Heart left ventricle (tissue), 16 donors: ENCODE measurements around the gene SMLR1. TPM values are rescaled to one million over a fixed set of nuclear protein-coding genes. Genes with fewer than 3 reads are reported as not detected.

ENCODE experiments used
- ATAC-seq, 4 donors: fragments of 200-7000 bp; cut with Tn5 transposase; one replicate each; pipeline ENCODE4 v1.9.1; 2020 to 2022; ENCODE audit warnings: moderate library complexity in 4 of 4, mild to moderate bottlenecking in 3 of 4, moderate number of reproducible peaks in 1 of 4
- DNase-seq, 5 donors: peaks; one replicate each; pipeline ENCODE4 v3.0.0-alpha.2; 2020
- H3K27ac ChIP-seq, 12 donors: fragments of 200-600 bp; sonication (generic) in 4 of 12; one replicate each; pipeline versions ENCODE4 v1.5.0 to v1.8.0; 2016 to 2022; ENCODE audit warnings: mild to moderate bottlenecking in 2 of 12
- H3K27me3 ChIP-seq, 9 donors: fragments of 200-600 bp; sonication (generic) in 2 of 9; one replicate each; pipeline versions ENCODE4 v1.5.1 to v1.8.0; 2016 to 2022; ENCODE audit warnings: mild to moderate bottlenecking in 3 of 9
- H3K36me3 ChIP-seq, 9 donors: fragments of 200-600 bp; sonication (generic) in 2 of 9; one replicate each; pipeline versions ENCODE4 v1.5.0 to v1.8.0; 2018 to 2022; ENCODE audit warnings: mild to moderate bottlenecking in 2 of 9
- H3K4me1 ChIP-seq, 12 donors: fragments of 200-600 bp; sonication (generic) in 4 of 12; one replicate each; pipeline versions ENCODE4 v1.5.0 to v1.8.0; 2016 to 2022; ENCODE audit warnings: mild to moderate bottlenecking in 3 of 12
- H3K4me3 ChIP-seq, 12 donors: fragments of 200-600 bp; sonication (generic) in 4 of 12; one replicate each; pipeline versions ENCODE4 v1.5.0 to v1.8.0; 2017 to 2022; ENCODE audit warnings: mild to moderate bottlenecking in 9 of 12, moderate library complexity in 4 of 12
- H3K9me3 ChIP-seq, 12 donors: fragments of 200-600 bp; sonication (generic) in 4 of 12; one replicate each; pipeline versions ENCODE4 v1.5.0 to v1.8.0; 2016 to 2022; ENCODE audit warnings: mild to moderate bottlenecking in 1 of 12
- POLR2A ChIP-seq, 2 donors: fragments of 450-650 bp; IDR thresholded peaks; one replicate each; pipeline ENCODE4 v1.6.1; 2017; ENCODE audit warnings: antibody characterized with exemption in 2 of 2, mild to moderate bottlenecking in 2 of 2, moderate library complexity in 2 of 2
- WGBS, 4 donors: extraction: QIAGEN DNeasy Blood & Tissue Kit in 2 of 4; methylation state at CpG; one replicate each; pipeline versions ENCODE4 v1.1.5 to v1.1.7; 2013 to 2018; 5-methylcytosine and 5-hydroxymethylcytosine counted together
- intact Hi-C, 10 donors: fragments of 100-400 bp; cut with DNase I; formaldehyde crosslinking; loops; one replicate each; pipeline versions ENCODE4 v1.11.1 to v1.14.2; 2022
- polyA plus RNA-seq, 2 donors: library from polyadenylated mRNA; stranded (reverse); fragments of 200-250 nt; gene quantifications; one replicate each; pipeline ENCODE4 v1.2.3, GENCODE V29; 2013
- total RNA-seq, 9 donors: library from RNA; depleted of rRNA in 2 of 9; stranded (reverse); fragments of >200 nt in 2 of 9; fragmentation: NEBNext Ultra II Directional in 3 of 9; extraction: Animal tissue kit (Norgen Biotek cat#: 25700) in 3 of 9; gene quantifications; one replicate each; pipeline versions ENCODE4 v1.1.0 to v1.2.4, GENCODE V29; 2016 to 2023
- TF ChIP-seq, protein P1 (sequence below), 12 donors: fragments of 200-600 bp; sonication (generic) in 4 of 12; IDR thresholded peaks; one replicate each; pipeline versions ENCODE4 v1.5.0 to v1.8.0; 2018 to 2022; ENCODE audit warnings: antibody characterized with exemption in 12 of 12, mild to moderate bottlenecking in 5 of 12
- donor health status: ischemic (EF 13 %, LVEDD 7.1; RV severe dilation, severe dysfunction).
- donor health status: healthy with polysubstance abuse.
- donor health status: DM: no; HTN: yes; CAD: no.
- donor health status: DM: no; HTN: no; CAD: no.
- donor health status: ischemic (EF 25% LVEDD 6.9; RV normal size, moderate dysfunction).
- donor health status: ischemic (EF 25% LVEDD 5.7; RV mildly dilated, moderate dysfunction).
- donor health status: healthy.
- donor health status: DM: yes; HTN: yes; CAD: no.
- donor health status: ischemic (EF 35%, LVEDD 5.7; RV mildly dilated, moderate dysfunction).
- donor health status: nonischemic (EF 11% LVEDD 7.7; RV severe dilation, severe dysfunction).
- donor health status: DM: yes; HTN: yes; CAD: no.
- donor health status: PGD.
- donor health status: ischemic (EF 29% LVEDD 5.4; RV normal size, mild dysfunction).
- donor health status: nonischemic (EF 23%, LVEDD 6.1; RV moderate dilation, normal function).

Gene SMLR1
- total and polyA plus RNA-seq, 11 donors: not detected

GRCh38 chr6:130838951-130839350 lies 11.7 kb downstream of the SMLR1 start:
- no peak for DNase-seq
- Histone ChIP-seq H3K27ac (no peak overlapping the region), H3K4me3 (no peak overlapping the region), H3K36me3 (peaks cover 0 to 35% (median 3%) of the 10 kb centered on the region in 9 donors), H3K9me3 (no peaks in the 10 kb centered on the region), H3K27me3 (no peaks in the 10 kb centered on the region), H3K4me1 (peaks cover 0 to 22% (median 0%) of the 10 kb centered on the region in 12 donors)
- TF ChIP-seq, protein P1, sequence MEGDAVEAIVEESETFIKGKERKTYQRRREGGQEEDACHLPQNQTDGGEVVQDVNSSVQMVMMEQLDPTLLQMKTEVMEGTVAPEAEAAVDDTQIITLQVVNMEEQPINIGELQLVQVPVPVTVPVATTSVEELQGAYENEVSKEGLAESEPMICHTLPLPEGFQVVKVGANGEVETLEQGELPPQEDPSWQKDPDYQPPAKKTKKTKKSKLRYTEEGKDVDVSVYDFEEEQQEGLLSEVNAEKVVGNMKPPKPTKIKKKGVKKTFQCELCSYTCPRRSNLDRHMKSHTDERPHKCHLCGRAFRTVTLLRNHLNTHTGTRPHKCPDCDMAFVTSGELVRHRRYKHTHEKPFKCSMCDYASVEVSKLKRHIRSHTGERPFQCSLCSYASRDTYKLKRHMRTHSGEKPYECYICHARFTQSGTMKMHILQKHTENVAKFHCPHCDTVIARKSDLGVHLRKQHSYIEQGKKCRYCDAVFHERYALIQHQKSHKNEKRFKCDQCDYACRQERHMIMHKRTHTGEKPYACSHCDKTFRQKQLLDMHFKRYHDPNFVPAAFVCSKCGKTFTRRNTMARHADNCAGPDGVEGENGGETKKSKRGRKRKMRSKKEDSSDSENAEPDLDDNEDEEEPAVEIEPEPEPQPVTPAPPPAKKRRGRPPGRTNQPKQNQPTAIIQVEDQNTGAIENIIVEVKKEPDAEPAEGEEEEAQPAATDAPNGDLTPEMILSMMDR (IDR thresholded peaks at IDR 0.05): no peak
- TF ChIP-seq POLR2A (IDR thresholded peaks at IDR 0.05): no peak
- WGBS, 4 donors: 67 to 74% (median 71%) methylated on average over 5 of the region's 5 CpGs
- intact Hi-C loops: no loop called here
- no peak for ATAC-seq

- WGBS, 4 donors: 92 to 93% (median 93%) methylated on average over 2 of the region's 2 CpGs
- Histone ChIP-seq H3K27ac (no peak overlapping the region), H3K27me3 (no peaks in the 10 kb centered on the region), H3K9me3 (no peaks in the 10 kb centered on the region), H3K4me3 (no peak overlapping the region), H3K36me3 (peaks cover 0 to 36% (median 3%) of the 10 kb centered on the region in 9 donors), H3K4me1 (peaks cover 0 to 22% (median 0%) of the 10 kb centered on the region in 12 donors)
- intact Hi-C loops: no loop called here
- TF ChIP-seq, protein P1 (IDR thresholded peaks at IDR 0.05): no peak
- TF ChIP-seq POLR2A (IDR thresholded peaks at IDR 0.05): no peak
- ATAC-seq (no peak), DNase-seq (no peak)
These were observed 12.2 kb downstream of the SMLR1 start for GRCh38 chr6:130839379-130839778.

DNA sequence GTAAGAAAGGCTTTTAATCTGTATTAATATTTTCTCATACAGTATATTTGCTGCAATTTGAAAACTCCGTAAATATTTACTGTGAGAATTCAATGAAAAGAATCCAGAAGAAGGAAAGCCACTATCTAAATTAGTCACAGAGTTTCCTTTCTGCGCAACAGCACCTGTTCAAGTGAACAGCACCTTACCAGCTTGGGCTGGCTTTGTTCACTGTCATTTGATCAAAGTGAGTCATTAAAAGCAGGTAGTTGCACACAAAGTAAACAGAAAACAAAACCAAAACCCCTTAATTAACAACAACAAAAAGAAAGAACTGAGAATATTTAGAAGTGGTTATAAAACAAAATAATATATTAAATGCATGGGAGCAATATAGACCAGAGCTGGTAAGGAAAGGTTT lies 12.8 kb downstream of the SMLR1 start:
- no peak for TF ChIP-seq POLR2A (IDR thresholded peaks at IDR 0.05)
- TF ChIP-seq, protein P1 (IDR thresholded peaks at IDR 0.05): no peak
- Histone ChIP-seq H3K4me1 (peaks cover 0 to 22% (median 0%) of the 10 kb centered on the region in 12 donors), H3K9me3 (no peaks in the 10 kb centered on the region), H3K27me3 (no peaks in the 10 kb centered on the region), H3K27ac (no peak overlapping the region), H3K4me3 (no peak overlapping the region), H3K36me3 (peaks cover 0 to 36% (median 3%) of the 10 kb centered on the region in 9 donors)
- 95 to 98% (median 96%) methylated on average over 2 of the region's 2 CpGs for WGBS, 4 donors
- ATAC-seq (no peak), DNase-seq (no peak)
- intact Hi-C loops: loop anchor here in 6 of 10 donors (10.0 kb wide), 1 partner anchor 515 kb away; no protein-coding TSS in a partner anchor

GRCh38 chr6:130841128-130841728 lies 14.0 kb downstream of the SMLR1 start:
- H3K27ac ChIP-seq: no peak overlapping the region
- H3K36me3 ChIP-seq: peaks cover 0 to 36% (median 3%) of the 10 kb centered on the region in 9 donors
- H3K27me3 ChIP-seq: no peaks in the 10 kb centered on the region
- peaks cover 0 to 22% (median 0%) of the 10 kb centered on the region in 12 donors for H3K4me1 ChIP-seq
- no peaks in the 10 kb centered on the region for H3K9me3 ChIP-seq
- intact Hi-C loops: loop anchor here in 6 of 10 donors (10.0 kb wide), 1 partner anchor 516 kb away; no protein-coding TSS in a partner anchor
- no peak for TF ChIP-seq POLR2A (IDR thresholded peaks at IDR 0.05)
- TF ChIP-seq, protein P1 (IDR thresholded peaks at IDR 0.05): no peak
- no peak for ATAC-seq
- H3K4me3 ChIP-seq: no peak overlapping the region
- 70 to 77% (median 72%) methylated on average over 4 of the region's 4 CpGs for WGBS, 4 donors
- no peak for DNase-seq
